NCI-H2081 treated with DMSO at 0.1 percent for 48 hours (cell line): Measurements from ENCODE around the gene BTN3A1.
"Not testable (repeated sequence)": the region's sequence is repeated elsewhere in the genome, so short reads cannot be mapped to it uniquely, and the experiment has no call there.

Experiments
- DNase-seq: peaks from one replicate; lab custom pipeline; 2025; lab: John Stamatoyannopoulos, UW

BTN3A1 gene

GRCh38 chr6:26415036-26415614 lies 13.1 kb downstream of the BTN3A1 start:
- no peak for DNase-seq

GRCh38 chr6:26415791-26416190 lies 13.7 kb downstream of the BTN3A1 start:
- DNase-seq: no peak

GRCh38 chr6:26416288-26416687 lies 14.2 kb downstream of the BTN3A1 start:
- no peak for DNase-seq

- DNase-seq: not testable (repeated sequence)
Measured at GRCh38 chr6:26418077-26418476, 16.0 kb downstream of the BTN3A1 start.

GRCh38 chr6:26418795-26419194 lies 16.7 kb downstream of the BTN3A1 start:
- not testable (repeated sequence) for DNase-seq

GRCh38 chr6:26420688-26421171 lies 18.7 kb downstream of the BTN3A1 start:
- DNase-seq: no peak

- peak; percentile 56 for DNase-seq
Measured at GRCh38 chr6:26421259-26422144, 19.4 kb downstream of the BTN3A1 start.

- DNase-seq: no peak
Measured at GRCh38 chr6:26422329-26422728, 20.3 kb downstream of the BTN3A1 start.

- no peak for DNase-seq
Measured at GRCh38 chr6:26426691-26427450, 24.8 kb downstream of the BTN3A1 start.

- no peak for DNase-seq
Measured at GRCh38 chr6:26427451-26427809, 25.4 kb downstream of the BTN3A1 start.

GRCh38 chr6:26428206-26428605 lies 26.1 kb downstream of the BTN3A1 start:
- no peak for DNase-seq

GRCh38 chr6:26430787-26431186 lies 28.7 kb downstream of the BTN3A1 start:
- DNase-seq: no peak

- DNase-seq: no peak
Measured at GRCh38 chr6:26431258-26432172, 29.4 kb downstream of the BTN3A1 start.

GRCh38 chr6:26432627-26433201 lies 30.6 kb downstream of the BTN3A1 start:
- DNase-seq: no peak

- not testable (repeated sequence) for DNase-seq
Measured at GRCh38 chr6:26433680-26434079, 31.6 kb downstream of the BTN3A1 start.

- DNase-seq: no peak
Measured at GRCh38 chr6:26436018-26436417, 33.9 kb downstream of the BTN3A1 start.

GRCh38 chr6:26437550-26437949 lies 35.5 kb downstream of the BTN3A1 start:
- no peak for DNase-seq

- DNase-seq: no peak
Measured at GRCh38 chr6:26438000-26438399, 35.9 kb downstream of the BTN3A1 start.

GRCh38 chr6:26439151-26440125 lies 37.4 kb downstream of the BTN3A1 start:
- no peak for DNase-seq

GRCh38 chr6:26440977-26441358 lies 38.9 kb downstream of the BTN3A1 start:
- DNase-seq: no peak
